ENCODE data around the gene CD164L2.

Gene CD164L2

GRCh38 chr1:27353629-27354028, 29.5 kb downstream of the CD164L2 start:
- H3K9me3 Mint-ChIP-seq: no peaks in the 10 kb centered on the region
- no peak overlapping the region for H3K27ac Mint-ChIP-seq
- H3K27me3 Mint-ChIP-seq: no peaks in the 10 kb centered on the region
- H3K36me3 Mint-ChIP-seq: no peaks in the 10 kb centered on the region
- no peak for ATAC-seq
- peaks cover 38% of the 10 kb centered on the region for H3K4me1 Mint-ChIP-seq
- no peak overlapping the region for H3K4me3 Mint-ChIP-seq

- H3K27ac Mint-ChIP-seq: no peak overlapping the region
These were observed 30.0 kb downstream of the CD164L2 start for GRCh38 chr1:27353166-27353565.

DNA sequence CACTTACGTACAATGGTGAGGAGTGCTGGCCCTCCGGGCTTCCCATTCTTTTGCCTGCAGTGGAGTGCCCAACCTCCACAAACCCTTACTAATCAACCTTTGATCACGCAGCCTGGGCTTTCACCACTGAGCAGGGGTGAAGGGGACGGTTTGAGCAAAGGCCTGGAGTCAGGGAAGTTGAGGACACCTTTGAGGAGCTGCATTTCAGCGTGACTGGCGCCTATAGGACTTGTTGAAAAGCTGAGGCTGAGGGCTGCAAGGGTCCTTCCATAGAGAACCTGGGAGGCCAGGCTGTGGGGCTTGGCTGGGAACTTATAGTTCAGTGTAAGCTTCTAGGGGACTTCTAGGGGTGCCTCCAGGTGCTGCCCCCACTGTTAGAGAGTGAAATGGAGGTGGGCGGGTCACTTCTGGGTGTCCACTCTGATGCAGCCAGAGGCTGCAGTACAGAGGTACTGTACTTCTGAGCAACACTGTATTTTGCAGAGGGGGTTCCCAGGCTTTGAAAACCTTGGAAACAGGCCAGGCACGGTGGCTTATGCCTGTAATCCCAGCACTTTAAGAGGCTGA, 31.5 kb downstream of the CD164L2 start:
- Mint-ChIP-seq H3K9me3 (no peaks in the 10 kb centered on the region), H3K4me3 (no peak overlapping the region), H3K27me3 (no peaks in the 10 kb centered on the region), H3K27ac (no peak overlapping the region), H3K36me3 (peaks cover 11% of the 10 kb centered on the region), H3K4me1 (peaks cover 33% of the 10 kb centered on the region)
- no peak for ATAC-seq

More at GRCh38 chr1:27353166-27353565, 30.0 kb downstream of the CD164L2 start:
- no peak overlapping the region for H3K4me3 Mint-ChIP-seq
- H3K36me3 Mint-ChIP-seq: peaks cover under 1% of the 10 kb centered on the region
- H3K27me3 Mint-ChIP-seq: no peaks in the 10 kb centered on the region
- ATAC-seq: no peak
- no peaks in the 10 kb centered on the region for H3K9me3 Mint-ChIP-seq
- H3K4me1 Mint-ChIP-seq: peaks cover 38% of the 10 kb centered on the region

GRCh38 chr1:27350663-27351540, 32.2 kb downstream of the CD164L2 start:
- no peak overlapping the region for H3K27ac Mint-ChIP-seq
- H3K4me3 Mint-ChIP-seq: peak overlapping the region; percentile 9
- no peaks in the 10 kb centered on the region for H3K27me3 Mint-ChIP-seq
- H3K36me3 Mint-ChIP-seq: peaks cover 16% of the 10 kb centered on the region
- ATAC-seq: no peak
- no peaks in the 10 kb centered on the region for H3K9me3 Mint-ChIP-seq
- peaks cover 30% of the 10 kb centered on the region for H3K4me1 Mint-ChIP-seq

DNA sequence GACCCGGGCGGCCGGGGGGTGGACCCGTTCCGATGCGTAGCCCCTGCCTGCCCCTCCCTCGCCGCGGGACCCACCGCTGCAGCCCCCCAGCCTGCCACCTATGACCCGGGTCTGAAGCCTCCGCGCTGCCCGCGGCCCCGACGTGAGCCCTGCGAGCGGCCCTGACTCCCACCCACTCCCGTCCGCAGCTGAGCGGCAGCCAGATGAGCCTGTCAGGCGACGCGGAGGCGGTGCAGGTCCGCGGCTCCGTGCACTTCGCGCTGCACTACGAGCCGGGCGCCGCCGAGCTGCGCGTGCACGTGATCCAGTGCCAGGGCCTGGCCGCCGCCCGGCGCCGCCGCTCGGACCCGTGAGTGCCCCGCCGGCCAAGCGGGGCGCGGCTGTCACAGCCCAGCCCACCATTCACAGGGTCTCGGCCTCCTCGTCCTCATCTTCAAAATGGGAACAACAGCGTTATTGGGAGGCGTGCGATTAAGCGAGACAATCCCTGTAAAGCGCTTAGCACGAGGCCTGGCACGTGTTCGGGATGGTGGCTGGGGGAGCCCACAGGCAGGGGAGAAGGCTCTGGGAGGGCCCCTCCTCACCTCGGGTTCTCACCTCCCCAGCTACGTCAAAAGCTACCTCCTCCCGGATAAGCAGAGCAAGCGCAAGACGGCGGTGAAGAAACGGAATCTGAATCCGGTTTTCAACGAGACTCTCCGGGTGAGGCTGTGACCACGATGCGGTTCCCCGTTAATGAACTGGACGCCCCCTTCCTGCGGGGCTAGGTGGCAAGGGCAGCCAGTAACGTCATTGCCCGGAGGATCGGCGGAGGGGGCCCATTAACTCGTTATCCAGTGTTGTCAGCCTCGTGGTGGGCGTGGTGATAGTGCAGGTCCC, 33.1 kb downstream of the CD164L2 start:
- ATAC-seq: peak; percentile 75
- no peak overlapping the region for H3K27ac Mint-ChIP-seq
- peaks cover 18% of the 10 kb centered on the region for H3K36me3 Mint-ChIP-seq
- no peaks in the 10 kb centered on the region for H3K27me3 Mint-ChIP-seq
- H3K9me3 Mint-ChIP-seq: no peaks in the 10 kb centered on the region
- H3K4me1 Mint-ChIP-seq: peaks cover 29% of the 10 kb centered on the region
- H3K4me3 Mint-ChIP-seq: peak overlapping the region; percentile 67

- Mint-ChIP-seq H3K4me1 (peaks cover 33% of the 10 kb centered on the region), H3K9me3 (no peaks in the 10 kb centered on the region), H3K4me3 (peak overlapping the region; percentile 68), H3K36me3 (peaks cover 18% of the 10 kb centered on the region), H3K27ac (peak overlapping the region; percentile 71), H3K27me3 (no peaks in the 10 kb centered on the region)
- ATAC-seq: peak; percentile 77
These were observed 34.0 kb downstream of the CD164L2 start for GRCh38 chr1:27348861-27349783.

DNA sequence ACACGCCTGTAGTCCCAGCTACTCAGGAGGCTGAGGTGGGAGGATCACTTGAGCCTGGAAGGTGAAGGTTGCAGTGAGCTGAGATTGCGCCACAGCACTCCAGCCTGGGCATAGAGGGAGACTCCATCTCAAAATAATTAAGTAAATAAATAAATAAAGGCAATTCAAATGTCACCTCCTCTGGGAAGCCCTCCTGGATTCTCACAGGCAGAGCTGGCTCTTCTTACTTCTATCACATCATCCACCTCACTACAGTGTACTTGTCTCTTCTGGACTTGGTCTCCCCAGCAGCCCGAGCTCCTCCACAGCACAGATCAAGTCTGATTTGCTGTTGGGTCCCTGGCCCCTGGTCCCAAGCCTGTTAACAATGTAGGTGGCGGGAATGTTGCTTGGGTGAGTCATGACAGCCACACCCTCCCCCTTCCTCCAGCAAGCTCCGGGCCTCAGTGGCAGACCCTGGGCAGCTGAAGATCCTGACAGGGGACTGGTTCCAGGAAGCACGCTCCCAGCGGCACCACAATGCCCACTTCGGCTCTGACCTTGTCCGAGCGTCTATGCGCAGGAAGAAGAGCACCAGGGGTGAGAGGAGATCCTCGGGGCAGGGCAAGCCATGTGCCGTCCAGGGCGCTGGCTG, 36.0 kb downstream of the CD164L2 start:
- no peak for ATAC-seq
- Mint-ChIP-seq H3K9me3 (no peaks in the 10 kb centered on the region), H3K36me3 (peaks cover 18% of the 10 kb centered on the region), H3K4me3 (no peak overlapping the region), H3K27ac (no peak overlapping the region), H3K27me3 (no peaks in the 10 kb centered on the region), H3K4me1 (peaks cover 53% of the 10 kb centered on the region)

GRCh38 chr1:27346357-27346756, 36.8 kb downstream of the CD164L2 start:
- no peaks in the 10 kb centered on the region for H3K27me3 Mint-ChIP-seq
- no peaks in the 10 kb centered on the region for H3K9me3 Mint-ChIP-seq
- peaks cover 60% of the 10 kb centered on the region for H3K4me1 Mint-ChIP-seq
- no peak overlapping the region for H3K4me3 Mint-ChIP-seq
- H3K36me3 Mint-ChIP-seq: peaks cover 18% of the 10 kb centered on the region
- peak overlapping the region; percentile 21 for H3K27ac Mint-ChIP-seq
- ATAC-seq: no peak

GRCh38 chr1:27345272-27345671, 37.9 kb downstream of the CD164L2 start:
- peaks cover 18% of the 10 kb centered on the region for H3K36me3 Mint-ChIP-seq
- H3K4me1 Mint-ChIP-seq: peaks cover 71% of the 10 kb centered on the region
- no peak overlapping the region for H3K4me3 Mint-ChIP-seq
- no peaks in the 10 kb centered on the region for H3K9me3 Mint-ChIP-seq
- no peak overlapping the region for H3K27ac Mint-ChIP-seq
- no peak for ATAC-seq
- H3K27me3 Mint-ChIP-seq: no peaks in the 10 kb centered on the region

- peaks cover 82% of the 10 kb centered on the region for H3K4me1 Mint-ChIP-seq
These were observed 39.5 kb downstream of the CD164L2 start for GRCh38 chr1:27343639-27344025.

GRCh38 chr1:27342778-27343638, 40.1 kb downstream of the CD164L2 start:
- Mint-ChIP-seq H3K4me3 (peak overlapping the region; percentile 84), H3K27ac (peak overlapping the region; percentile 80), H3K4me1 (peaks cover 80% of the 10 kb centered on the region), H3K27me3 (no peaks in the 10 kb centered on the region), H3K9me3 (no peaks in the 10 kb centered on the region), H3K36me3 (peaks cover 26% of the 10 kb centered on the region)
- ATAC-seq: peak; percentile 68

More at GRCh38 chr1:27343639-27344025, 39.5 kb downstream of the CD164L2 start:
- H3K27me3 Mint-ChIP-seq: no peaks in the 10 kb centered on the region
- peaks cover 24% of the 10 kb centered on the region for H3K36me3 Mint-ChIP-seq
- H3K9me3 Mint-ChIP-seq: no peaks in the 10 kb centered on the region
- peak overlapping the region; percentile 84 for H3K4me3 Mint-ChIP-seq
- no peak for ATAC-seq
- H3K27ac Mint-ChIP-seq: peak overlapping the region; percentile 80

DNA sequence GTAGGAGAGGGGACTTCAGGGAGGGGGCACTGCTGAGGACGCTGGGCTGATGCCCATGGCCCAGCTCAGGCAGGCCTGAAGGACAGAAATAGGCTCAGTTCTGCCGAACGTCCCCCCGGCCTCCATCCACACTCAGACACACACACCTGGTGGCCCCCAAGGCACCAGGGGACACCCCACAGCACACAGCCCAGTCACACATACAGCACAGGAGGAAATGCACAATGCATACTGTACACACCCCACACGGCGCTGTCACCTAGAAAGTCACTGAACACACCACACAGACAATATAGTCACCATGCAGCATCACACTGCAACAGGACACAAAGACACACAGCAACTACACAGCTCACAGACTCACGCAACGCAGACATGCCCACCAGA, 40.7 kb downstream of the CD164L2 start:
- H3K4me3 Mint-ChIP-seq: peak overlapping the region; percentile 84
- peaks cover 22% of the 10 kb centered on the region for H3K36me3 Mint-ChIP-seq
- no peaks in the 10 kb centered on the region for H3K27me3 Mint-ChIP-seq
- H3K9me3 Mint-ChIP-seq: no peaks in the 10 kb centered on the region
- H3K27ac Mint-ChIP-seq: peak overlapping the region; percentile 80
- peak; percentile 56 for ATAC-seq
- H3K4me1 Mint-ChIP-seq: peaks cover 76% of the 10 kb centered on the region

DNA sequence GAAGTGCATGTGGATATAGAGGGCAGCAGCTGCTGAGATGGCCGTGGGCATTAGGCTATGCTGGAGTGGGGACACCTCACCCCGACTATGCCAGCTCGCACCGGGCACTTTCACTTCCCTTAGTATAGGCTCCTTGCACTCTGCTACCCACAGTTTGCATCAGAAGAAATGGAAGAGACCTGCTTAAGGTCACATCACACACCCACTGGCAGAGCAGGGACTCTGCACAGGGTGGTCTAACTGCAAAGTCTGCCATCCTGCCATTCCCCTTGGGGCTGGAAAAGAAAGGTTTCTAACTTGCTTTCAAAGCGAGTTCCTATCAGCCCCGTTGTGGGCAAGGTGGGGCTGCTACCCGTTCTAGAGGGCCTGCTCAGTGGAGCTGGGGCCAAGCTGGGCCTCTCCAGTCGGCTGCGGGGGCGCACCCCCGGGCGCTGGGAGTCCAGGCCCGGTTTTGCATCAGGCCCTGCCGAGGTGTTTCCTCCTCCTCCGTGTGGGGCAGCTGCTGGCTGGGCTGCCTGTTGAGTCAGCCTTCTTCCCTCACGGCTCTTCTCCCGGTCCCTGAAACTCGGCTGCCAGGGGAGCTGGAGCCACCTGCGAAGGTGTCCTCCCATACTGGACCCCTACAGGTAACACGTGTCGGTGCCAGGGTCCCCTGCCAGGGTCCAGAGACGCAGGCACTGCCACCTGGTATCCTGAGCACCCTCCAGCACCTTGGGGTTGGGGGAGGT, 41.4 kb downstream of the CD164L2 start, which contains the start of gene SYTL1:
SYTL1 (plus strand) TSS at position 498 of the 728 bp plus-strand sequence. CDS start 3,313 bp downstream, outside the sequence.
- Mint-ChIP-seq H3K27ac (peak within 1 kb of the TSS; percentile 80), H3K4me1 (peaks cover 71% of the 10 kb centered on the region), H3K9me3 (no peaks in the 10 kb centered on the region), H3K36me3 (peaks cover 23% of the 10 kb centered on the region), H3K4me3 (peak within 1 kb of the TSS; percentile 84), H3K27me3 (no peaks in the 10 kb centered on the region)
- ATAC-seq: peak; percentile 91

Measured in stimulated activated memory B cell treated with anti-CD40 and anti-IgM and Interleukin-4, amounts not matched to agents 10 μg/mL and 1 μg/mL and 100 μg/mL, for 72 hours (primary cell).